ENCODE results near the gene TBX6.
"Not testable (repeated sequence)": the region's sequence is repeated elsewhere in the genome, so short reads cannot be mapped to it uniquely, and the experiment has no call there.

Gene TBX6

GRCh38 chr16:30091474-30092372, at the start of gene TBX6:
Gene TBX6, minus strand, starts transcription at chr16:30091924. Its CDS starts 731 bp downstream, at chr16:30091193.
- DNase-seq (ENCODE audit: low read depth), result peak; percentile 91

- no peak for DNase-seq (ENCODE audit: low read depth)
Observed at GRCh38 chr16:30139583-30140481, 48.1 kb upstream of the TBX6 start.

GRCh38 chr16:30137897-30138296, 46.2 kb upstream of the TBX6 start:
- DNase-seq (ENCODE audit: low read depth), result no peak

- no peak for DNase-seq (ENCODE audit: low read depth)
Observed at GRCh38 chr16:30136971-30137605, 45.4 kb upstream of the TBX6 start.

GRCh38 chr16:30132591-30132990, 40.9 kb upstream of the TBX6 start:
- no peak for DNase-seq (ENCODE audit: low read depth)

GRCh38 chr16:30131869-30132475, 40.2 kb upstream of the TBX6 start:
- no peak for DNase-seq (ENCODE audit: low read depth)

GRCh38 chr16:30127993-30128392, 36.3 kb upstream of the TBX6 start:
- DNase-seq (ENCODE audit: low read depth), result no peak

GRCh38 chr16:30125690-30126089, 34.0 kb upstream of the TBX6 start:
- DNase-seq (ENCODE audit: low read depth), result not testable (repeated sequence)

GRCh38 chr16:30124985-30125379, 33.3 kb upstream of the TBX6 start:
- no peak for DNase-seq (ENCODE audit: low read depth)

- DNase-seq (ENCODE audit: low read depth), result peak; percentile 1
Observed at GRCh38 chr16:30122604-30123160, 31.0 kb upstream of the TBX6 start.

- no peak for DNase-seq (ENCODE audit: low read depth)
Observed at GRCh38 chr16:30121741-30122571, 30.2 kb upstream of the TBX6 start.

- no peak for DNase-seq (ENCODE audit: low read depth)
Observed at GRCh38 chr16:30120340-30121105, 28.8 kb upstream of the TBX6 start.

- DNase-seq (ENCODE audit: low read depth), result no peak
Observed at GRCh38 chr16:30119428-30119827, 27.7 kb upstream of the TBX6 start.

GRCh38 chr16:30117768-30118167, 26.0 kb upstream of the TBX6 start:
- no peak for DNase-seq (ENCODE audit: low read depth)

GRCh38 chr16:30116291-30117207, 24.8 kb upstream of the TBX6 start:
- DNase-seq (ENCODE audit: low read depth), result no peak

GRCh38 chr16:30115238-30115637, 23.5 kb upstream of the TBX6 start:
- DNase-seq (ENCODE audit: low read depth), result peak; percentile 11

GRCh38 chr16:30114833-30115232, 23.1 kb upstream of the TBX6 start:
- not testable (repeated sequence) for DNase-seq (ENCODE audit: low read depth)

GRCh38 chr16:30114411-30114810, 22.7 kb upstream of the TBX6 start:
- DNase-seq (ENCODE audit: low read depth), result no peak
